HG02981 (cell line): ENCODE data around the gene PCK1.

Experiments used
- ATAC-seq: cut with Tn5 transposase; IDR thresholded peaks from one replicate; pipeline ENCODE4 v1.9.1; 2021; ENCODE audit warnings: mild to moderate bottlenecking, moderate library complexity; ENCODE audit not compliant: unreplicated experiment

Gene PCK1

GRCh38 chr20:57600320-57601210 lies 39.7 kb downstream of the PCK1 start:
- ATAC-seq = no peak

GRCh38 chr20:57601211-57601570 lies 40.3 kb downstream of the PCK1 start:
- ATAC-seq = no peak

GRCh38 chr20:57601737-57602136 lies 40.8 kb downstream of the PCK1 start:
- no peak for ATAC-seq

GRCh38 chr20:57603120-57603519 lies 42.2 kb downstream of the PCK1 start:
- no peak for ATAC-seq

- ATAC-seq = no peak
Measured at GRCh38 chr20:57605045-57605444, 44.1 kb downstream of the PCK1 start.

GRCh38 chr20:57605878-57606277 lies 45.0 kb downstream of the PCK1 start:
- no peak for ATAC-seq

GRCh38 chr20:57608516-57608915 lies 47.6 kb downstream of the PCK1 start:
- ATAC-seq = no peak

- ATAC-seq = no peak
Measured at GRCh38 chr20:57609086-57609841, 48.4 kb downstream of the PCK1 start.

GRCh38 chr20:57609842-57610167 lies 48.9 kb downstream of the PCK1 start:
- ATAC-seq = no peak

GRCh38 chr20:57610261-57610952 lies 49.5 kb downstream of the PCK1 start:
- no peak for ATAC-seq

- no peak for ATAC-seq
Measured at GRCh38 chr20:57611586-57612311, 50.8 kb downstream of the PCK1 start.

GRCh38 chr20:57612436-57612835 lies 51.5 kb downstream of the PCK1 start:
- ATAC-seq = no peak

- no peak for ATAC-seq
Measured at GRCh38 chr20:57612916-57613315, 52.0 kb downstream of the PCK1 start.

- no peak for ATAC-seq
Measured at GRCh38 chr20:57613481-57613921, 52.6 kb downstream of the PCK1 start.

- no peak for ATAC-seq
Measured at GRCh38 chr20:57614490-57615444, 53.9 kb downstream of the PCK1 start.

- ATAC-seq = no peak
Measured at GRCh38 chr20:57615445-57615811, 54.5 kb downstream of the PCK1 start.

- ATAC-seq = no peak
Measured at GRCh38 chr20:57616143-57616951, 55.4 kb downstream of the PCK1 start.

- no peak for ATAC-seq
Measured at GRCh38 chr20:57617079-57617795, 56.3 kb downstream of the PCK1 start.
